Esophagus squamous epithelium (tissue), 4 donors: ENCODE measurements around the gene CELA3B.
"Not testable (repeated sequence)": the region's sequence is repeated elsewhere in the genome, so short reads cannot be mapped to it uniquely, and the experiment has no call there.

Experiments
- POLR2A ChIP-seq, 4 donors: fragments of 450-650 bp; IDR thresholded peaks; one replicate each; pipeline ENCODE4 v1.6.1; 2017; ENCODE audit warnings: antibody characterized with exemption in 4 of 4, mild to moderate bottlenecking in 4 of 4, moderate library complexity in 3 of 4
- TF ChIP-seq, protein P1 (sequence below), 6 experiments: fragments of 450-650 bp in 4 of 6; fragments of 200-600 bp in 2 of 6; sonication (generic) in 2 of 6; IDR thresholded peaks; one replicate each; pipeline ENCODE4 v1.5.1; 2016 to 2019; ENCODE audit warnings: antibody characterized with exemption in 6 of 6, mild to moderate bottlenecking in 4 of 6, moderate library complexity in 4 of 6

DNA sequence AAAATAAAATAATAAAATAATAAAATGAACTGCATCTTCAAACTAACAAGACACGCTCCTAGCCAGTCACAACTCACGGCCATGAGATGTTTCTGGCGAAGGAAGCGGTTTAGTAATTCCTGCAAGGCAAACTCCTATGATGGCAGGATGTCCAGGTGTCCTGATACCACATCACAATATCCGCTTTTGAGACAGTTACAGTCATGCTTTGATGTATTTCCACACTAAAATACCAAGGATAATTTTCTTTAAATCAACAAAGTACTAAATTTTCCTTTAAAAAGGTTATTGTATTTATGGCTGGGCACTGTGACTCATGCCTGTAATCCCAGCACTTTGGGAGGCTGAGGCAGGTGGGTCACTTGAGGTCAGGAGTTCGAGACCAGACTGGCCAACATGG lies 9.6 kb upstream of the CELA3B start:
- TF ChIP-seq, protein P1, sequence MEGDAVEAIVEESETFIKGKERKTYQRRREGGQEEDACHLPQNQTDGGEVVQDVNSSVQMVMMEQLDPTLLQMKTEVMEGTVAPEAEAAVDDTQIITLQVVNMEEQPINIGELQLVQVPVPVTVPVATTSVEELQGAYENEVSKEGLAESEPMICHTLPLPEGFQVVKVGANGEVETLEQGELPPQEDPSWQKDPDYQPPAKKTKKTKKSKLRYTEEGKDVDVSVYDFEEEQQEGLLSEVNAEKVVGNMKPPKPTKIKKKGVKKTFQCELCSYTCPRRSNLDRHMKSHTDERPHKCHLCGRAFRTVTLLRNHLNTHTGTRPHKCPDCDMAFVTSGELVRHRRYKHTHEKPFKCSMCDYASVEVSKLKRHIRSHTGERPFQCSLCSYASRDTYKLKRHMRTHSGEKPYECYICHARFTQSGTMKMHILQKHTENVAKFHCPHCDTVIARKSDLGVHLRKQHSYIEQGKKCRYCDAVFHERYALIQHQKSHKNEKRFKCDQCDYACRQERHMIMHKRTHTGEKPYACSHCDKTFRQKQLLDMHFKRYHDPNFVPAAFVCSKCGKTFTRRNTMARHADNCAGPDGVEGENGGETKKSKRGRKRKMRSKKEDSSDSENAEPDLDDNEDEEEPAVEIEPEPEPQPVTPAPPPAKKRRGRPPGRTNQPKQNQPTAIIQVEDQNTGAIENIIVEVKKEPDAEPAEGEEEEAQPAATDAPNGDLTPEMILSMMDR (IDR thresholded peaks at IDR 0.05) = not testable (repeated sequence)
- TF ChIP-seq POLR2A (IDR thresholded peaks at IDR 0.05) = not testable (repeated sequence)
